Mucosa of descending colon (tissue), 3 donors: Measurements from ENCODE around the gene DMRT1. TPM values are rescaled to one million over a fixed set of nuclear protein-coding genes. Genes with fewer than 3 reads are reported as not detected.

ENCODE experiments used
- ATAC-seq: fragments of 200-7000 bp; cut with Tn5 transposase; one replicate; pipeline ENCODE4 v1.9.1; 2020; ENCODE audit warnings: mild to moderate bottlenecking, moderate library complexity
- DNase-seq, 3 donors: peaks; one replicate each; pipeline ENCODE4 v3.0.0-alpha.2; 2020
- H3K36me3 ChIP-seq: fragments of 200-600 bp; one replicate; pipeline ENCODE4 v1.8.0; 2021; ENCODE audit warnings: low read depth, mild to moderate bottlenecking
- H3K4me1 ChIP-seq: fragments of 200-600 bp; one replicate; pipeline ENCODE4 v1.8.0; 2021; ENCODE audit warnings: low read depth, mild to moderate bottlenecking
- H3K4me3 ChIP-seq: fragments of 200-600 bp; one replicate; pipeline ENCODE4 v1.8.0; 2021; ENCODE audit warnings: mild to moderate bottlenecking
- H3K9me3 ChIP-seq: fragments of 200-600 bp; one replicate; pipeline ENCODE4 v1.8.0; 2021; ENCODE audit warnings: mild to moderate bottlenecking
- CTCF ChIP-seq: fragments of 200-600 bp; IDR thresholded peaks from one replicate; pipeline ENCODE4 v1.8.0; 2022; ENCODE audit warnings: antibody characterized with exemption, mild to moderate bottlenecking
- intact Hi-C, 2 donors: fragments of 100-400 bp; cut with DNase I in 1 of 2; cut with micrococcal nuclease in 1 of 2; formaldehyde crosslinking; loops; one replicate each; pipeline versions ENCODE4 v1.11.0 to v1.11.1; 2022; cut with DNase I, micrococcal nuclease
- total RNA-seq, 3 donors: library from RNA; stranded (reverse); fragmentation: NEBNext Ultra II Directional in 2 of 3; extraction: Animal tissue kit (Norgen Biotek cat#: 25700) in 2 of 3; gene quantifications; one replicate each; pipeline versions ENCODE4 v1.2.1 to v1.2.4, GENCODE V29; 2021 to 2023
- donor health status: DM: no; HTN: no; CAD: no; lungs with moderate emphysema.
- donor health status: DM: no; HTN: no; CAD: no.
- donor health status: DM: no; HTN: yes; CAD: no.

Gene DMRT1
- total RNA-seq, 3 donors from 2014 or later = not detected

GRCh38 chr9:972501-973294 is 131.2 kb downstream of the DMRT1 start:
- no peaks in the 10 kb centered on the region for H3K36me3 ChIP-seq
- H3K4me3 ChIP-seq = no peak overlapping the region
- H3K4me1 ChIP-seq = peaks cover 35% of the 10 kb centered on the region
- TF ChIP-seq CTCF = no peak
- intact Hi-C loops = no loop called here
- peak; percentile 69 for ATAC-seq
- no peaks in the 10 kb centered on the region for H3K9me3 ChIP-seq
- peak in 1 of 3 donors; percentile 49 for DNase-seq

GRCh38 chr9:973295-973834 is 131.9 kb downstream of the DMRT1 start:
- TF ChIP-seq CTCF = no peak
- Histone ChIP-seq H3K9me3 (no peaks in the 10 kb centered on the region), H3K4me1 (peaks cover 35% of the 10 kb centered on the region), H3K36me3 (no peaks in the 10 kb centered on the region), H3K4me3 (no peak overlapping the region)
- no peak for DNase-seq
- ATAC-seq = no peak
- intact Hi-C loops = no loop called here

- intact Hi-C loops = no loop called here
- ATAC-seq = no peak
- H3K4me1 ChIP-seq = peaks cover 34% of the 10 kb centered on the region
These were observed 132.8 kb downstream of the DMRT1 start for GRCh38 chr9:974031-974995.

GRCh38 chr9:974996-975739 is 133.7 kb downstream of the DMRT1 start:
- no peak overlapping the region for H3K4me3 ChIP-seq
- DNase-seq (no peak), ATAC-seq (no peak)
- H3K9me3 ChIP-seq = no peaks in the 10 kb centered on the region
- intact Hi-C loops = no loop called here
- peaks cover 29% of the 10 kb centered on the region for H3K4me1 ChIP-seq
- no peak for TF ChIP-seq CTCF
- H3K36me3 ChIP-seq = no peaks in the 10 kb centered on the region

More at GRCh38 chr9:974031-974995, 132.8 kb downstream of the DMRT1 start:
- DNase-seq = no peak
- no peak for TF ChIP-seq CTCF
- Histone ChIP-seq H3K9me3 (no peaks in the 10 kb centered on the region), H3K4me3 (no peak overlapping the region), H3K36me3 (no peaks in the 10 kb centered on the region)

- DNase-seq (no peak), ATAC-seq (no peak)
- no peaks in the 10 kb centered on the region for H3K36me3 ChIP-seq
- peaks cover 24% of the 10 kb centered on the region for H3K4me1 ChIP-seq
- intact Hi-C loops = no loop called here
- H3K4me3 ChIP-seq = no peak overlapping the region
- no peak for TF ChIP-seq CTCF
- H3K9me3 ChIP-seq = no peaks in the 10 kb centered on the region
These were observed 134.3 kb downstream of the DMRT1 start for GRCh38 chr9:975740-976257.
